ENCODE results near the gene GCK.

GCK gene

DNA sequence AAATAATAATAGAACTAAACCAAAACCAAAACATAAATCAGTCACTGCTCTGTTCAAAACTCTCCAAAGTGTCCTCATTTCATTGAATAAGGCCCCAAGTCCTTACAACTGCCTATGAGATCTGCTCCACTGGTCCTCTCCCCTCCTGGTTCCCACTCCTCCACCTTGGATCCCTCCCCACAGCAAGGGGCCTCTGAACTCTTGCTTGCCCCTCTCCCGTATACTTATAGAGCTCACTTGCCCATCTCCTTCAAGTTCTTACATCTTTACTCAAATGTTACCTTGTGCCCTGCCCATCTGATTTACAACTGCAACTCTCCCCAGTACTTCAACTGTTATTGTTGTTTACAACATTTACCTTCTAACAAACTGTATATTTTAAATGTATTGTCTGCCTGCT lies 66.7 kb downstream of the GCK start:
- no peak for DNase-seq (ENCODE audit: low read depth in 4 of 4, low spot score in 1 of 4)

DNA sequence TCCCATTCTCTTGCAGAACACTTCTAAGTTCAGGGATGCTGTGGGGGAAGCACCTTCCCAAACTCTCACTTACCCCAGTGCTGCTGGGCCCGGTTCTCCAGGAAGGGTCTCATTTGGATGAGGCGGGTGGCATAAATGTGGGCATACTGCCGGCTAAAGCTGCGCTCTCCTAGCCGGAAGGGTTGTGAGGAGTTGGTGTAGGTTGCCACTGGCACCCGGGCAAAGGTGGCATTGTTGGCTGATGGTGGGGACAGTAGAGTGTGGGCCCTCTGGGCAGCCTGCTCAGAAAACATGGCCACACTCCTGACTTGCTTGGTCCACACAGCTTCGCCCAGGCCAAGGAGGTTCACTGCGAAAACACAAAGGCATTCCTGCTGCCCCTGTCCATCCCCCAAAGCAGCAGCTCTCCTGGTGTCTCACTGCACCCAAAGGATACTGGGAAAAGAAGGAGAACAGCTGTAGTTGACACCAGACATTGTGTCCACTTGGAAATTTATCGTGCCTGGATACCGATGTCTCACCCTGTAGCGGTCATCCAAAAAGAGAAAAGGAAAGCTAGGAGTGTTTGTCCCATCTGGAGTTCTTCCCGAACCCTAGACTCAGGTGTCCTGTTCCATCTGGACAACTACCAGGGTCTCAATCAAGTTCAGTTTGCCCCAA lies 67.3 kb downstream of the GCK start:
- no peak for DNase-seq (ENCODE audit: low read depth in 4 of 4, low spot score in 1 of 4)

DNA sequence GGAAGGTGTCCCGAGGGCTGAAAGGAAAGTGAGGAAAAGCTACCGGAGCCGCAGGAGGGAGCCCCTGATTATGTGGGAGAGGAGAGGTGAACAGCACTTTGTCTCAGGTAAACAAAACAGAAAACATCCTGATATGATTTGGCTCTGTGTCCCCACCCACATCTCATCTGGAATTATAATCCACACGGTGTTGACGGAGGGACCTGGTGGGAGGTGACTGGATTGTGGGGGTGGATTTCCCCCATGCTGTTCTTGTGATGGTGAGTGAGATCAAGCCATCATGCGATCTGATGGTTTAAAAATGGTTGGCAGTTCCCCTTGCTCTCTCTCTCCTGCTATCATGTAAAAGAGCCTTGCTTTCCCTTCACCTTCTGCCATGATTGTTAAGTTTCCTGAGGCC lies 68.8 kb downstream of the GCK start:
- DNase-seq (ENCODE audit: low read depth in 4 of 4, low spot score in 1 of 4): no peak

DNA sequence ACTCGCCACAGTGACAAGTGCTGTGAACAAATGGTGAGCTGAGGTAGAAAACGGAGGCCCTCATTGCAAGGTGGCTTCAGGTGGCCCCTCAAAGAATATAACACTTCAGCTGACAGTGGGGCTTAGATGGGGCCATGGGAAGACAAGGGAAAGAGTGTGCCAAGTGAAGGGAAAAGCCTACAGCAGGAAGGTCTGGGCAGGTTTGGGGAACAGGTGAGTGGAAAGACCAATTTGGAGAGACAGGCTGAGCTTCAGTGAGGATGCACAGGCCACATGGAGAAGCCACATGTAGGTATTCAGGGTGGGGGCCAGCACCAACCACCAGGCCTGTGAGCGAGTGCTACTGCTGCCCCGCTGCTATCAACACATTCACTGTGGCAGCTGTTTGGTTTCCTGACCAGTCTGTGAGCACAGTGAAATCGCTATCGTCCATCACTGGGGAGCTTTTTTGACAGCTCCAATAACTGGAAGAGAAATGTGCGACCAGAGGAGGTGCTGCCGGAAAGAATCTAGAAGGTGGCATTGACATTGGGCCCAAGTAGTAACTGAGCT lies 69.3 kb downstream of the GCK start:
- no peak for DNase-seq (ENCODE audit: low read depth in 4 of 4, low spot score in 1 of 4)

DNA sequence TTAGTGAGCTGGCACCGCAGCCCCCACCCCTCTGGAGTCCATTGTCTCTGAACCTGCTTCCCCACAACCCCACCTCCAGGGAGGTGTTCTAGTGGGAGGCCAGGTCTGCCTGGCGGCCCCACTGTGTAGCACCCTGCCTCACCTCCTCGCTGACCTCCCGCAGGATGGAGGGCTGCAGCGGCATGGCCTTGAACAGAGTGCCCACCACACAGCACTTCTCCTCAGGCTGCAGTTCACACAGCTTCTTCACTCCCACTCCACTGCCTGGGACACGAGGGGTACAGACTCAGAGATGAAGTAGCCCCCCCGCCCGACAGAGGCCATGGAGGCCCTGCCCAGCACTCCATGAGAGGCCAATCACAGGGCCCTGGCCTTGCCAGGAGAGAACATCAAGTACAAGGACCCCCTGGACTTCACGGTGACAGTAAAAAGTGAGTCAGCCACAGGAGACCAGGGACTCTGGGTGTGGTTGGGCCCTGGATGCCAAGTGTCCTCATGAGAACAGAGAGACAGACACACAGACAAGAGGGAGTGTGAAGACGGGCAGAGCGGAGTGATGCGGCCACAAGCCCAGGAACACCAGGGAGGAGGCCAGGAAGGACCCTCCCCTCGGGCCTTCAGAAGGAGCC lies 71.3 kb downstream of the GCK start:
- no peak for DNase-seq (ENCODE audit: low read depth in 4 of 4, low spot score in 1 of 4)

DNA sequence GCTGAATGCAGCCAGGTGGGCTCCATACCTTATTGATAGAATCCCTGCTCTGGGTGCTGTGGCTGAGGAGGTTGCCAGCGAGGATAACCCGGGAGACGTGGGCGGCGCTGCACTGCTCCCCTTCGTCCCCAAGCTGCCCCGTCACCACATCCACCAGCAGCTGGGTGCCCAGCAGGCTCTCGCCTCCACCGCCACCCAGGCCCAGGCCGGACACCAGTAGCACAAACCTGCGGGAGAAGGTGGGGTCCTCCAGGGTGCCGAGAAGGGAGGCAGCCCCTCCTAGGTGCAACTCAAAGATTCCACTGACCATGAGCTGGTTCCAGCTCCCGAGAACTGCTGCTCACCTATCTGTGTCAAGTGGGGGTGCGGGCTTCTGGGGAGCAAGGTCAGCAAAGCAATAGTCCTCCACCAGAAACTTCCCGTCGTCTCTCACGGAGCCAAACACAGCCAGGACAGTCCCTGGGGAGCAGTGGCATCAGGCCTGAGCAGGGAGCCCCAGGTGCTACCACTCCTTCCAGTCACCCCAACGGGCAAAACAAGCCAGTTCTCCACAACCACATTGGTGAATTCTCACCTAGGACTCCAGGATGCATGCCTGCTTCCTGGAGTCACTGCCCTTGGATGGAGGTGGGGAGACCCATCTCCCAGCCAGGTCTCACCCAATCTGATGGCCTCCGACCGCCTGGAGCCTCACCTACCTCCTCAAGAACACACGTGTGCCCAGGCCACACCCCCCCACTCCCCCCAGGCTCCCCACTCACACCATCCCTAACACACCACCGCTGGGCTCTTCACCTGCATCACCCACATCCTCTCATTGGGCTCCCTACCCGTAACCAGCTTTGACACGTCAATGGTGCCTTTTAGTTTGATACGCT lies 72.2 kb downstream of the GCK start:
- no peak for DNase-seq (ENCODE audit: low read depth in 4 of 4, low spot score in 1 of 4)

DNA sequence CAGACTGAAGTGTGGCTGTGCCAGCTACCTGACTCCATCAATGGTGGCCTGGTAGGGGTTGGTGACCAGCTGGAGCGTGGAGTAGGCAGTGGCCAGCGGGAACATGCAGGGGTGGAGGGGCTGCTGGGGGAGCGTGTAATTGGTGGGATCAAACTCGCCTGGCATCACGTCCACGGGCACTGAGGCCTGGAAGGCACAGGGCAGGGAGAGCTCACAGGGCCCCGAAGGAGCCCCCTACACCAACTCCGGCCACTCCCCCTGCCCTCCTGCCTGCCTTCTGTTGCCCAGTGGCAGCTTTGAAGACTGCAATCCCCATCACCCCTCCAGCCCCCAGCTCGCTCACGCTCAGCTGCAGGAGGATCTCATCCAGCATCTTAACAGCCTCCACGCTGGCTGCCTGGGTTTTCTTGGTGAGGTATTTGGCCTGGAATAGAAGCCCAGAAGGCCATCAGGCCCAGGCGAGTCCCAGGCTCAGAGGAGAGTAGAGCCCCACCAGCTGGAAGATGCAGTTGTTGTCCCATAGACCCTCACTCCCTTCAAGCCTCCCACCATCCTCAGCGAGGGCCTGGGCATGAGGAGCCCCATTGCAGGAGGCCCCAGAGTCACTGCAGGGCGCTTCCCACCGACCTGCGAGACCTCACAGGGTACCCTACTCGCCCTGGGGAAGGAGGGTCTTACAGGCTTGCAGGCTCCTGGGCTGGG lies 73.0 kb downstream of the GCK start:
- no peak for DNase-seq (ENCODE audit: low read depth in 4 of 4, low spot score in 1 of 4)

DNA sequence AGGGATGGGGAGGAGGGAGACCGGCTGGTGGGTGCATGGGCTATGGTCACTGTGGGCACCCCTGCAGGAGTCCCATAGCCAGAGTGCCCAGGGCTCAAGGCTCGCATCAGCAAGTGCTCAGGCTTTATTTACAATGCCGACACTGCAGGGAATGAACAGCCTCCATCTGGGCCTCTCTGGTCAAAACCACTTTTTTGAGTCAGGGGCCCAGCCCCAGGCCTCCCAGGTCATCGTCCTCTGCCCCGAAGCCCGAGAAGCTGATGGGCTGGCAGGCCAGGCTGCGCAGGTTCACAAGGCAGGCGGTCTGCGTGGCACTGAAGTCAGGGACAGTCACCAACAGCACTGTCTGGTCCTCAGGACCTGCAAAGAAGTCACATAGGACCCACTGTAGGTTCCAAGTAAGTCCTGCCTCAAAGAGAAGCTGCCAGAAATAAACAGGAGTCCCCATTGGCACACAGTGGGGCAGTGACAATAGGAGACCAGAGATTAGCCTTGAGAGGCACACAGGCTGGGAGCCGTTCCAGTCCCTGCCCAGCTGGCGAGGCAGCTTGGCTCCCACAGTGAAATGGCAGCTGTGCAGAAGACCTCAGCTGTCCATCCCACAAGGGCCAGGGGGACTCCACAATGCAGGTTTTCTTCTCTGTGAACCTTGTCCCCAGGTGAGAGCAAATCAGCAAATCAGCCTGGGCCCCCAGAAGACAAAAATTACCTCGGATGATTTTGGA lies 74.5 kb downstream of the GCK start:
- DNase-seq (ENCODE audit: low read depth in 4 of 4, low spot score in 1 of 4): no peak

DNA sequence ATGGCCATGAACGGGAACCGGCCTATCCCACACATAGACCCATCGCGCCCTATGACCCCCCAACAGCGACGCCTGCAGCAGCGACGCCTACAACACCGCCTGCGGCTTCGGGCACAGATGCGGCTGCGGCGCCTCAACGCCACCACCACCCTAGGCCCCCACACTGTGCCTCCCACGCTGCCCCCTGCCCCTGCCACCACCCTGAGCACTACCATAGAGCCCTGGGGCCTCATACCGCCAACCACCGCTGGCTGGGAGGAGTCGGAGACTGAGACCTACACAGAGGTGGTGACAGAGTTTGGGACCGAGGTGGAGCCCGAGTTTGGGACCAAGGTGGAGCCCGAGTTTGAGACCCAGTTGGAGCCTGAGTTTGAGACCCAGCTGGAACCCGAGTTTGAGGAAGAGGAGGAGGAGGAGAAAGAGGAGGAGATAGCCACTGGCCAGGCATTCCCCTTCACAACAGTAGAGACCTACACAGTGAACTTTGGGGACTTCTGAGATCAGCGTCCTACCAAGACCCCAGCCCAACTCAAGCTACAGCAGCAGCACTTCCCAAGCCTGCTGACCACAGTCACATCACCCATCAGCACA lies 75.4 kb downstream of the GCK start:
- no peak for DNase-seq (ENCODE audit: low read depth in 4 of 4, low spot score in 1 of 4)

DNA sequence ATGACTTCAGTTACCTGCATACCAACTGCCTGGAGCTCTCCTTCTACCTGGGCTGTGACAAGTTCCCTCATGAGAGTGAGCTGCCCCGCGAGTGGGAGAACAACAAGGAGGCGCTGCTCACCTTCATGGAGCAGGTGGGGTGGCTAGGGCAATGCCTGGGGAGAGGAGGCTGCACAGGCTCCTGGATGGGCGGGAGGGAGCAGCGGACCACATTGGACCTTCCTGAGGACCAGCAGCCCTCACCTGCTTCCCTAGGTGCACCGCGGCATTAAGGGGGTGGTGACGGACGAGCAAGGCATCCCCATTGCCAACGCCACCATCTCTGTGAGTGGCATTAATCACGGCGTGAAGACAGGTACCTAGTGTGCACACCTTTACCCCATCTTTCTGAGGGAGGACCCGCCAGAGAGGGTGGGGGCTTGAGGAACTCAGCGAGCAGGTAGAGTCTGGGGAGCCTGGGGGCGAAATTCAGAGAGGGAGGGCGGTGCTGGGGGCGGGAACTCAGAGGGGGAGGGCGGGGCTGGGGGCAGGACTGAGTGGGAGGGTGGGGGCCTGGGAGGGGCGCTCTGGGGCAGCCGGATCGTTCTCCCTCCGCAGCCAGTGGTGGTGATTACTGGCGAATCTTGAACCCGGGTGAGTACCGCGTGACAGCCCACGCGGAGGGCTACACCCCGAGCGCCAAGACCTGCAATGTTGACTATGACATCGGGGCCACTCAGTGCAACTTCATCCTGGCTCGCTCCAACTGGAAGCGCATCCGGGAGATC lies 76.1 kb downstream of the GCK start:
- DNase-seq (ENCODE audit: low read depth in 4 of 4, low spot score in 1 of 4): no peak

DNA sequence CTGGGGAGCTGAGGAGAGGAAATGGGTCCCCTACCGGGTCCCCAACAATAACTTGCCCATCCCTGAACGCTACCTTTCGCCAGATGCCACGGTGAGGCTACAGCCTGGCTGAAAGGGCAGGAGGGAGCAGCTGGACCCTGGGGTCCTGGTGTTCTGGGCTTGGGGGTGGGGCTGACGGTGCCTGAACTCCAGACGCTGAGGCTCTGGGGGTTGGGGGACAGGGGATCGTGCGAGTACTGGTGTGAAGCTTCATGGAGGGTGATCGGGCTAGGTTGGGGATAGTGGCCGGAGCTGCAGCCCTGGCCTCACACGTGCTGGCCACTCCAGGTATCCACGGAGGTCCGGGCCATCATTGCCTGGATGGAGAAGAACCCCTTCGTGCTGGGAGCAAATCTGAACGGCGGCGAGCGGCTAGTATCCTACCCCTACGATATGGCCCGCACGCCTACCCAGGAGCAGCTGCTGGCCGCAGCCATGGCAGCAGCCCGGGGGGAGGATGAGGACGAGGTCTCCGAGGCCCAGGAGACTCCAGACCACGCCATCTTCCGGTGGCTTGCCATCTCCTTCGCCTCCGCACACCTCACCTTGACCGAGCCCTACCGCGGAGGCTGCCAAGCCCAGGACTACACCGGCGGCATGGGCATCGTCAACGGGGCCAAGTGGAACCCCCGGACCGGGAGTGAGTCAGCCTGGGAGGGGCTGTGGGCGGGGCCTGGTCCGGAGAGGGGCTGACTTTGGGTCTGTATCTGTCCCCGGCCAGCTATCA lies 76.8 kb downstream of the GCK start:
- DNase-seq (ENCODE audit: low read depth in 4 of 4, low spot score in 1 of 4): no peak

DNA sequence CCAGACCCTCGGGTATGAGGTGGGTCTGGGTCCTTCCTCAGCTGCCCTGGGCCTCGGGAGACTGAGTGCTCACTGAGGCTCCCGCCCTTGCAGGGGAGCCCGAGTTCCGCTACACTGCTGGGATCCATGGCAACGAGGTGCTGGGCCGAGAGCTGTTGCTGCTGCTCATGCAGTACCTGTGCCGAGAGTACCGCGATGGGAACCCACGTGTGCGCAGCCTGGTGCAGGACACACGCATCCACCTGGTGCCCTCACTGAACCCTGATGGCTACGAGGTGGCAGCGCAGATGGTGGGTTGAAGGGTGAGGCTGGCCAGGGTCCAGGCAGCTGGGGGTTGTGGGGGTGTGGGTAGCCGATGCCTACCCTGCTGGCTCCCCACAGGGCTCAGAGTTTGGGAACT lies 77.5 kb downstream of the GCK start:
- no peak for DNase-seq (ENCODE audit: low read depth in 4 of 4, low spot score in 1 of 4)

DNA sequence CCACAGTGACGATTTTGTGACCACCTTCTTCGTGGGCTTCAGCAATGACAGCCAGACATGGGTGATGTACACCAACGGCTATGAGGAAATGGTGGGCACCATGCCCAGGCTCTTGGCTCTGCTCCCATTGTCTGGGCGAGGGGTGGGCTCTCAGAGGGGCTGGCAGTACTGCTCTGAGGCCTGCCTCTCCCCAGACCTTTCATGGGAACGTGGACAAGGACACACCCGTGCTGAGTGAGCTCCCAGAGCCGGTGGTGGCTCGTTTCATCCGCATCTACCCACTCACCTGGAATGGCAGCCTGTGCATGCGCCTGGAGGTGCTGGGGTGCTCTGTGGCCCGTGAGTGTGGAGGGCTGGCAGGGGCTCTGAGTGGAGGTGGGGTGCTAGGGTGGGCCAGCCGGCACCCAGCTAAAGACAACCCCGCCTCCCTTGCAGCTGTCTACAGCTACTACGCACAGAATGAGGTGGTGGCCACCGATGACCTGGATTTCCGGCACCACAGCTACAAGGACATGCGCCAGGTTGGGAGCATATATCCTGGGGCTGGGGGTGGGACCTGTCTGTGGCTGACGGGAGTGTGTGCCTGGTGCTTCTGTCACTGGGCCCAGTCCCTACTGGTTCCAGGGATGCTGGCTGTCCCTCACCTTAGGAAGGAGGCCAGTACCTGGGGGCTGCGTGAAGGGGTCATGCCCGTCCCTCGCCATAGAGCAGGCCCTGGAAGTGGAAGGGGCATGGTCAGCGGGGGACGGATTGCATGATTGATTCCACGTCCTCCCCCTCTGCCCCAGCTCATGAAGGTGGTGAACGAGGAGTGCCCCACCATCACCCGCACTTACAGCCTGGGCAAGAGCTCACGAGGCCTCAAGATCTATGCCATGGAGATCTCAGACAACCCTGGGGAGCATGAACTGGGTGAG lies 78.3 kb downstream of the GCK start:
- DNase-seq (ENCODE audit: low read depth in 4 of 4, low spot score in 1 of 4): no peak

DNA sequence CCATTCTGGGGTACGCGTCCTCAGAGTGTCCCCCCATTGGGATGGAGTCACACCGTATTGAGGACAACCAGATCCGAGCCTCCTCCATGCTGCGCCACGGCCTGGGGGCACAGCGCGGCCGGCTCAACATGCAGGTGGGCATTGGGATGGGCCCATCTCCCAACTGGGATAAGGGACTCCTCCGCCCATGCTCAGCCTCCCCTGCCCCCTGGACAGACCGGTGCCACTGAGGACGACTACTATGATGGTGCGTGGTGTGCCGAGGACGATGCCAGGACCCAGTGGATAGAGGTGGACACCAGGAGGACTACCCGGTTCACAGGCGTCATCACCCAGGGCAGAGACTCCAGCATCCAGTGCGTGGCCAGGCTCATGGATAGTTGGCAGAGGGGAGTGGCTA lies 79.2 kb downstream of the GCK start:
- DNase-seq (ENCODE audit: low read depth in 4 of 4, low spot score in 1 of 4): no peak

DNA sequence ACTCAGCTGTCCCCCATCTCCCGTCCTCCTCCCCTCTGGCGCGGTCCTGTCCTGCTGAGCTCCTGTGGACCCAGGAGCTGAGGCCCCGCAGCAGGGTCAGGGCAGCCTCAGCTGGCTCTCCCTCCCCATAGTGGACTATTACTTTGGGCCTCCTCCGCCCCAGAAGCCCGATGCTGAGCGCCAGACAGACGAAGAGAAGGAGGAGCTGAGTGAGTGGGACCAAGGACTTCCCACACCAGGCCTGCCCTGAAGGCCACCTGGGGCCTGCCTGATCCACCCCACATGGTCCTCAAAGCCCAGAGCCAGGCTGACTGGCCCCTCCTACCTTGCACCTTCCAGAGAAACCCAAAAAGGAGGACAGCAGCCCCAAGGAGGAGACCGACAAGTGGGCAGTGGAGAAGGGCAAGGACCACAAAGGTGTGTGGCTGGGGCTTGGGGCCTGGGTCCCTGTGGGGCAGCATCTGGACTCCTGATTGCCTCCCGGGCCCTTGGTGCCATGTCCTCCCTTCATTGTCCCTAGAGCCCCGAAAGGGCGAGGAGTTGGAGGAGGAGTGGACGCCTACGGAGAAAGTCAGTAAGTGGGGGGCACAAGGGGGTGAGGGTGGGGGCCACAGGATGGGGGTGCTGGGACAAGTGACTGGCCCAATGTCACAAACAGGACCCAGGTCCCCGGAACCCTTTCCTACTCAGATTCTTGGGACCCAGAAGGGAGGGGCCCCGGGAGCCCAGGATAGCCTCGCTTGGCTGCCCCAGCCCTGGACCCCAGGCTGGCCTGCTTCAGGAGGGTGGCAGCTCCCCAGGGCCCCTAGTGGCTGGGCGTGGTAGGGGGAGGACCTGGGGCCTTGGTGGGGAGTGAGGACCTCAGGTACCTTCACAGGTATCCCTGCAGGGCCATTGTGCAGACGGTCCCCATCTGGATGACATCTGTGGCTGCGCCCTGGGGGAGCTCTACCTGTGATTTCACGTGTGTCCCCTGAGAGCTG lies 80.2 kb downstream of the GCK start:
- DNase-seq (ENCODE audit: low read depth in 4 of 4, low spot score in 1 of 4): no peak

DNA sequence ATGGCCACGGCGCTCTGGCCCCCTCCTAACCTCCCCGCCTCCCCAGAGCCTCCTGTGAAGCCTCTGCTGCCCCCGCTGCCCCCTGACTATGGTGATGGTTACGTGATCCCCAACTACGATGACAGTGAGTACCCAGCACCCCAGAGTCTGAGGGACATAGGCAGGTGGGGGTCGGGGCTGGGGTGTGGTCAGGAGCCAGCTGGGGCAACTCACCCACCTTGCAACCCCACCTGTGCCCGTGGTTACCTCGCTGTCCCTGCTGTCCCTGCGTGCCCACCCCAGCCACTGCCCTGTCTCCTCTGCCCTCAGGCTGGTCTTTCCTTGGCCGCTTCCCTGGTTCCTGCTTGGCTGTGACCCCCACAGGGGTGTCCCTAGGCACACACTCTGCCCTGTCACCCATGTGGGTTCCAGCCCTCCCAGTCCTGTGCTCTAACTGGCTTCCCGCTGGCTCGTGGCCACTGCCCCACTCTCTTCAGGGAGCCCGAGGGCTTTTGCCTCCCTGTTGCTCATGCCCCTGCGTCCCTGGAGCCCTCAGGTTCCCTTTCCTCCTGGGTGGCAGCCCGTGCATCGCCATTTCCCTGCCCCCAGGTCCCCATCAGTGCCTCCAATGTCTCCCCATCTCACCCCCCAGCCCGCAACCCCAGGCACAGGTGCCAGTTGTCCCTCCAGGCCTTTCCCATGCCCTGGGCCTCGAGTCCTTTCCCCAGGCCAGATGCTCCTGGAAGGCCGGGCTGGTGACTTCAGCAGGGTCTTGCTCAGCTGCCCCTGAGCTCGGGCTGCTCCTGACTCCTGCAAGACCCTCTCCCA lies 81.1 kb downstream of the GCK start:
- DNase-seq (ENCODE audit: low read depth in 4 of 4, low spot score in 1 of 4): no peak

Data from stimulated activated CD4-positive, alpha-beta T cell treated with anti-CD3 and anti-CD28 coated beads, Interleukin-1b, Interleukin-23, amount 100 ng/mL, for 24 hours (primary cell).